HG02943 (cell line): ENCODE data around the gene CMA1.
"Not testable (repeated sequence)": the region's sequence is repeated elsewhere in the genome, so short reads cannot be mapped to it uniquely, and the experiment has no call there.

Experiments used
- ATAC-seq: cut with Tn5 transposase; IDR thresholded peaks from one replicate; pipeline ENCODE4 v1.9.1; 2021; ENCODE audit warnings: mild to moderate bottlenecking, low read depth, moderate library complexity; ENCODE audit not compliant: unreplicated experiment

Gene CMA1

DNA sequence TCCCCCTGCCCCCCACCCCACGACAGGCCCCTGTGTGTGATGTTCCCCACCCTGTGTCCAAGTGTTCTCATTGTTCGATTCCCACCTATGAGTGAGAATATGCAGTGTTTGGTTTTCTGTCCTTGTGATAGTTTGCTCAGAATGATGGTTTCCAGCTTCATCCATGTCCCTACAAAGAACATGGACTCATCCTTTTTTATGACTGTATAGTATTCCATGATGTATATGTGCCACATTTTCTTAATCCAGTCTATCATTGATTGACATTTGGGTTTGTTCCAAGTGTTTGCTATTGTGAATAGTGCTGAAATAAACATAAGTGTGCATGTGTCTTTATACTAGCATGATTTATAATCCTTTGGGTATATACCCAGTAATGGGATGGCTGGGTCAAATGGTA, 37.6 kb downstream of the CMA1 start:
- not testable (repeated sequence) for ATAC-seq

DNA sequence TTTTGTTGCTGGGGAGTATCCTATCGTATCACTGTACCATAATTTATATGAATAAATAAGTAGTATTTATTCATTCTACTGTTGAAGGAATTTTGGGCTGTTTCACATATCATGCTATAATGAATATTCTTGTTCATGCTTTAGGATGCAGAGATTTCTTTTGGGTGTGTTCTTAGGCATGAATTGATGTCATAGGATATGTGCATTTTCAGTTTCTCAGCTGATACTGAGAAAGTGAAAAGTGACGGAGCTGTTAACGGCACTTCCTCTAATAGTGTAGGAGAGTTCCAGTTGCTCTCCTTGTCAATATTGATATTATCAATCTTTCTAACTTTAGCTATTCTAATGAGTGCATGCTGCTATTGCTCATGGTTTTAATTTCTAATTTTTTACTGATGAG, 42.3 kb downstream of the CMA1 start:
- ATAC-seq, result no peak

DNA sequence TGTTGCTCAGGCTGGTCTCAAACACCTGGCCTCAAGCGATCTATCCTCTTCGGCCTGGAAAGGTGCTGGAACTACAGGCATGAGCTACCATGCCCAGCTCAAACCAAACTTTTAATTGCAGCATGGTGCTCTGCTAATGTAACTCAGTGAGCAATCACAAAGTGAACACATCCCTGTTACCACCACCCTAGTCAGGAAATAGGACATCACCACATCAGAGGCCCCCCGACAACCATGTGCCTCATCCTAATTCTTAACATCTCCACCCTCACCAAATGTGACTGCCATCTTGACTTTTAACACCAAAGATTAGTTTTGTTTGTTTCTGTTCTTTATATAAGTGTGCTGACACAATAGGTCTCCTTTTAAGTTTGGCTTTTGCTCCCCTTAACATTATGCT, 42.7 kb downstream of the CMA1 start:
- ATAC-seq, result no peak

DNA sequence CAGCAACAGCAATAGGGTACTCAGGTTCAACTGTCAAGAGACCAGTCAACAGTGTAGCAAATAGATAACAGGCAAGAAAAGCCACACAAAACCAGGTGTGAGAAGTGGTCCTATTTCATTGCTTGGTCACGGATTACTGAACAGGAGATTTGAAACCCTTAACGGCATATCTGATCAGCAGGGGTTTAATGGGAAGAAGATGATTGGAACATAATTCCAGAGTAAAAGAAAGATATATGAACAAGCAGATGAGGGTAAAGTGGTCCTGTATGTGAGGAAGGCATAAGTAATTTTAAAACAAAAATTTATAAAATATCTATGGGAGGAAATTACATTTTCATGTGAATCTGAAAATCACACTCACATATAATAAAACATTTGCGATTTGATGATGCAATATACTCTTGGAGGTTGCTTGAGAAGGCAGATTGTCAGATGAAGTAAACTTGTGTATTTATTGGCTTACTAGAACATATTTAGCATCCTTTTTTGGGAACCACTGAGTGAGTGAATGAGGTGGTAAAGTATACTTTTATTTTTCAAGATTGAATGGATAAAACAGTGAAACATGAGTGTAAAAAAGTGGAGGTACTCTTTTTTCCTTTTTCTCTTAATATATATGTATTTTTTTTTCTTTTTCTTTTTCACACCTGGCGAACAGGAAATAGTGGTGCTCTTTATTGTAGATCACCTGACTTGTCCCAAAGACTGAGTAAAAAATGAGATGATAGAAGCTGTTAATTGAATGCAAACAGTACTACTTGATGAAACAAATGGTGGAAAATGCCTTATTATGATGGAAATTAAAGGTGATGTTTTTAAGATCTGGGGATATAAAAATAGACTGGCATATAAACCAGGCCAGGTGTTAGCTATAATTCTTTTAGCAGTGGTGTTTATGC, 43.9 kb downstream of the CMA1 start:
- ATAC-seq, result no peak

DNA sequence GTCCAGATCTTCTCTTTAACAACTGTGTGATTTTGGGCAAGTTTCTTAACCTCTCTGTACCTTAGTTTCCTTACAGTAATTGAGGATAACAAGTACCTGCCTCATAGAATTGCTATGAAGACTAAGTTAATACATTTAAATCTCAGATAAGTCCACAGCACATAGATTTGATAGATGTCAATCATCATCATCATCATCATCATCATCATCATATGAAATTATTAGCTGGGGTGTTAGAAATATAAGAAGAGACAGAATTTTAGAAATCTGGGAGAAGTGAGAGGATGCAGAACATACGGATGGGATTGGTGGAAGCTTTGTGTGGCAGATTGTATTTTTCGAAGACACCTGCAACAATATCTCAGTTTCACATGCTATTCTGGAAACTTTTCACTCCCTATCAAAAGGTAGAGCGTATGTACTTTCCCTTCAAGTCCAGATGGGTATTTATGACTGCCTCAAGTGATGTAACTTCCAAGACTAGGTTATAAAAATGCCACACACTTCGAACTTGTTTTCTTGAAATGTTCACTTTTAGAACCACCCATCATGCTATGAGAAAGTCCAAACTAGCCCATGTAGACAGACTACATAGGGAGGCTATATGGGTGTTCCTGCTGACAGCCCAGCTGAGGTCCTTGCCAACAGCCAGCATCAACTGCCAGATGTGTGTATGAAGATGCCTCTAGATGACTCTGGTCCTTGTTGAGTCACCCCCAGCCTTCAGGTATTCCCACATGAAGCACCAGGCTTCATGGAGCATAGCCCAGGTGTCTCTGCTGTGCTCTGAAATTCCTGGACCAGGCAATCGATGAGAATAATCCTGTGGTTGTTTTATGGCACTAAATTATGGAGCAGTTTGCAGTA, 44.8 kb downstream of the CMA1 start:
- ATAC-seq, result no peak

DNA sequence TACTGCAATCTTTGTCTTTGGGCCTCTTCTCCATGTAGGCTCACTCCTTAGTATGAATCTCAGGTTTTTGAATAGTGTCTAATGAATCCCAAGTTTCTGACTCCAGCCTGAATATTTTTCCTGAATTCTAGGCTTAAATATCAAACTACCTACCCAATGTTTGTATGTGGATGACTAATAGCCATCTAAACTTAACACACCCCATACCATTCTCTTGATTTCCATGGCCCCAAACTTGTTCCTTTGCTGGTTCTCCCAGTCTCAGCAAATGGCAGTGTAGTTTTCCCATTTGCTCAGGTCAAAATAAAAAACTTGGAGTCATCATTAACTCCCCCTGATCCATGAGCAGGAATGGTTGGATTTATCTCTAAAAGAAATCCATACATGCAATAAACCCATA, 46.7 kb downstream of the CMA1 start:
- no peak for ATAC-seq

DNA sequence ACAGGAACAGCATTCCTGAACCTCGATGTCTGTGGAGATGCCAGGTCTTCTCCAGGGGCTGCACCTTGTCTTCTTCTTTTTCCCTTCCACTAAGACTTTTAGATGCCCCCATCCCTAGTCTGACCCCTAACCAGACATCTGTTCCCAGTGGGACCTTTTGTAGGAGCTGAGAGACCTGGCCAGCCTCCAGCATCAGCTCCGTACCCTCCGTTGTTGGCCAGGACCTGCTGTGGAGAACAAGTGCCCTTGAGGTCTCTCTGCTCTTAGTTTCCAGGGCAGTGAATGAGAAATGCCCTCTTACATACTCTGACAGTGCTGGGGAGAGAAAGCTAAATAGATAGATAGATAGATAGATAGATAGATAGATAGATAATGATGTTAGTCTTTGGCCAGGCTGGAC, 48.7 kb downstream of the CMA1 start:
- ATAC-seq, result no peak

DNA sequence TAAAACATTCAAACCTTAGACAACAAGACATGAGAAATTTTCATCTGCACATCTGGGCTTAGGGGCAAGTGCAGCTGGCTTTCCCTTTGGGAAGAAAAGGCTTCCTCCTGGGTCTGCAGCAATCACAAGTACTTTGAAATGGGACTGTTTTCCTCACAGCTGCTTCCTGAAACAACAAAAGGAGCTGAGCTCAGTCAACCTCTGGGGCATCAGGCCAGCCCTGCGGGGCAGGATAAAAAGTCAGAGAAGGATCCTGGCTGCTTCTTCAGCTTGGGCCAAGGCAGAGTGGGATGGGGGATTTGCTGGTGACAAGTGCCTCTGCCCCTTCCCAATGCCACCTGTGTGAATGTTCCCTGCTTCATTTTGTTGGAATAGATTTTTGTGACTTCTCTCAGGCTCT, 49.3 kb downstream of the CMA1 start:
- no peak for ATAC-seq

DNA sequence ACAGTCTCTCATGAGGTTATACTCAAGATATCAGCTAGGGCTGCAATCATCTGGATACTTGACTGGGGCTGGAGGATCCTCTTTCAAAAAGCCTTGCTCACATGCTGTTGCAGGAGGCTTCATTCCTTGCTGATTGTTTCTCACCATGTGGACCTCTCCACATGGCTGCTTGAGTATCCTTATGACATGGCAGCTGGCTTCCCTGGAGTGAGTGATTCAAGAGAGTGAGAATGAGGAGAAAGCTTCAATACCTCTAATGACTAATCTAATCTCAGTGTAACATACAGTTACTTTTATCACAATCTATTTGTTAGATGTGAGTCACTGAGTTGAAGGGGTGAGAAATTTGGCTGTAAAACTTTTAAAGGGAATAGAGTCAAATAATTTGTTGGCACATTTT, 51.1 kb downstream of the CMA1 start:
- ATAC-seq, result no peak
